PC-3 (cell line): ENCODE data around the gene TMPRSS11F. TPM values are rescaled to one million over a fixed set of nuclear protein-coding genes. Genes with fewer than 3 reads are reported as not detected.

Experiments used
- ATAC-seq: fragments of 200-7000 bp; cut with Tn5 transposase; 2 replicates; pipeline ENCODE4 v1.9.1; 2020; ENCODE audit warnings: mild to moderate bottlenecking, moderate library complexity
- BruUV-seq: library from RNA; stranded (reverse); fragments of 400-500 nt; replicated peaks from 2 replicates; lab custom pipeline; 2021; lab: Mats Ljungman, UMichigan
- CTCF ChIA-PET: fragments of 300-600 bp; sonication (Branson Sonifier 250); formaldehyde crosslinking; loops from one replicate; lab custom pipeline; 2022; ENCODE audit warnings: antibody characterized with exemption; lab: Charles Lee
- POLR2A ChIA-PET: fragments of 300-600 bp; sonication (Branson Sonifier 250); formaldehyde crosslinking; loops from one replicate; lab custom pipeline; 2022; ENCODE audit warnings: antibody characterized with exemption; ENCODE audit not compliant: unreplicated experiment; lab: Charles Lee
- DNase-seq: peaks from one replicate; pipeline ENCODE4 v3.0.0-alpha.2; 2015
- H2AFZ ChIP-seq: fragments of 300-600 bp; sonication (generic); 2 replicates; pipeline ENCODE4 v1.6.0; 2016; ENCODE audit warnings: antibody characterized with exemption, low read length
- H3F3A ChIP-seq: fragments of 300-600 bp; sonication (generic); one replicate; pipeline ENCODE4 v1.6.0; 2017; ENCODE audit warnings: antibody characterized with exemption, low read length, control low read depth, mild to moderate bottlenecking; ENCODE audit not compliant: unreplicated experiment
- H3K27ac ChIP-seq: fragments of 300-600 bp; sonication (generic); 2 replicates; pipeline ENCODE4 v1.5.1; 2016; ENCODE audit warnings: mild to moderate bottlenecking, low read length
- H3K27me3 ChIP-seq: fragments of 300-600 bp; sonication (generic); 2 replicates; pipeline ENCODE4 v1.6.1; 2016; ENCODE audit warnings: low read length, mixed read lengths
- H3K36me3 ChIP-seq: fragments of 300-600 bp; sonication (generic); 2 replicates; pipeline ENCODE4 v1.6.1; 2016; ENCODE audit warnings: low read depth, mixed run types, low read length, mixed read lengths
- H3K4me1 ChIP-seq: fragments of 300-600 bp; sonication (generic); 2 replicates; pipeline ENCODE4 v1.5.1; 2016; ENCODE audit warnings: low read length; ENCODE audit not compliant: insufficient read depth
- H3K4me2 ChIP-seq: fragments of 300-600 bp; sonication (generic); 2 replicates; pipeline ENCODE4 v1.6.0; 2016; ENCODE audit warnings: low read length
- H3K4me3 ChIP-seq: fragments of 300-600 bp; sonication (generic); 2 replicates; pipeline ENCODE4 v1.5.1; 2016; ENCODE audit warnings: mild to moderate bottlenecking, low read length, mixed read lengths
- H3K79me2 ChIP-seq: fragments of 300-600 bp; sonication (generic); 2 replicates; pipeline ENCODE4 v1.6.1; 2017; ENCODE audit warnings: low read length, mixed read lengths
- H3K9ac ChIP-seq: fragments of 300-600 bp; sonication (generic); 2 replicates; pipeline ENCODE4 v1.6.0; 2016; ENCODE audit warnings: mild to moderate bottlenecking, low read length
- H3K9me2 ChIP-seq: fragments of 300-600 bp; sonication (generic); replicated peaks from 2 replicates; pipeline ENCODE4 v1.6.1; 2016; ENCODE audit warnings: mixed run types, low read length, mixed read lengths
- H3K9me3 ChIP-seq: fragments of 300-600 bp; sonication (generic); 2 replicates; pipeline ENCODE4 v1.6.1; 2016; ENCODE audit warnings: low read length, mixed read lengths
- H4K20me1 ChIP-seq: fragments of 300-600 bp; sonication (generic); 2 replicates; pipeline ENCODE4 v1.6.1; 2016; ENCODE audit warnings: low read length, mixed read lengths
- CTCF ChIP-seq: fragments of 300-600 bp; sonication (generic); conservative IDR thresholded peaks from 2 replicates; pipeline ENCODE4 v1.5.1; 2017; ENCODE audit warnings: antibody characterized with exemption, low read depth, mild to moderate bottlenecking, low read length
- EZH2 ChIP-seq: fragments of 300-600 bp; sonication (generic); IDR thresholded peaks from one replicate; pipeline ENCODE4 v1.6.1; 2017; ENCODE audit warnings: antibody characterized with exemption, mild to moderate bottlenecking, low read length; ENCODE audit not compliant: unreplicated experiment
- EZH2phosphoT487 ChIP-seq: fragments of 300-600 bp; sonication (generic); IDR thresholded peaks from 2 replicates; pipeline ENCODE4 v1.6.1; 2018; ENCODE audit warnings: mild to moderate bottlenecking, antibody characterized with exemption, low read length, borderline replicate concordance
- intact Hi-C: fragments of 100-400 bp; cut with micrococcal nuclease; formaldehyde crosslinking; loops from 2 replicates; pipeline ENCODE4 v1.9.0; 2023
- total RNA-seq: library from RNA; depleted of rRNA; stranded (reverse); fragments of >200 nt; gene quantifications from 2 replicates; pipeline ENCODE4 v1.2.3, GENCODE V29; 2014

Gene TMPRSS11F
- total RNA-seq, 1 experiment from 2014 or later = not detected

- intact Hi-C loops = no loop called here
- Histone ChIP-seq H2AFZ (no peak overlapping the region), H3K9me3 (no peaks in the 10 kb centered on the region), H3K4me2 (no peak overlapping the region), H3K4me1 (no peaks in the 10 kb centered on the region), H3K36me3 (no peaks in the 10 kb centered on the region), H3K9me2 (no peaks in the 10 kb centered on the region), H4K20me1 (no peaks in the 10 kb centered on the region), H3K9ac (no peak overlapping the region), H3F3A (no peaks in the 10 kb centered on the region), H3K4me3 (no peak overlapping the region), H3K79me2 (no peaks in the 10 kb centered on the region), H3K27ac (no peak overlapping the region), H3K27me3 (peaks cover 50% of the 10 kb centered on the region)
- no peak for DNase-seq
- BruUV-seq = no TSS peak
- TF ChIP-seq CTCF (no peak), EZH2 (no peak), EZH2phosphoT487 (no peak)
- no peak for ATAC-seq
- ChIA-PET CTCF (no interaction called here), POLR2A (no interaction called here)
Observed at GRCh38 chr4:68167166-68167565, 37.5 kb upstream of the TMPRSS11F start.

- no TSS peak for BruUV-seq
- TF ChIP-seq EZH2 (no peak), CTCF (no peak), EZH2phosphoT487 (no peak)
- DNase-seq (no peak), ATAC-seq (no peak)
- Histone ChIP-seq H3K9me2 (no peaks in the 10 kb centered on the region), H3K27ac (no peak overlapping the region), H3K4me2 (no peak overlapping the region), H2AFZ (no peak overlapping the region), H3K27me3 (peaks cover 36% of the 10 kb centered on the region), H4K20me1 (no peaks in the 10 kb centered on the region), H3K9ac (no peak overlapping the region), H3K4me1 (no peaks in the 10 kb centered on the region), H3K9me3 (no peaks in the 10 kb centered on the region), H3K79me2 (no peaks in the 10 kb centered on the region), H3F3A (no peaks in the 10 kb centered on the region), H3K36me3 (no peaks in the 10 kb centered on the region), H3K4me3 (no peak overlapping the region)
- CTCF ChIA-PET = no interaction called here
- POLR2A ChIA-PET = no interaction called here
- intact Hi-C loops = no loop called here
Observed at GRCh38 chr4:68163754-68164153, 34.1 kb upstream of the TMPRSS11F start.

GRCh38 chr4:68162196-68162595 is 32.5 kb upstream of the TMPRSS11F start:
- Histone ChIP-seq H3K4me1 (no peaks in the 10 kb centered on the region), H3K27me3 (peaks cover 21% of the 10 kb centered on the region; the same call in 1 of the 2 replicates), H3K79me2 (no peaks in the 10 kb centered on the region), H3K9me2 (no peaks in the 10 kb centered on the region), H2AFZ (no peak overlapping the region), H3F3A (no peaks in the 10 kb centered on the region), H3K4me3 (no peak overlapping the region), H3K4me2 (no peak overlapping the region), H3K27ac (no peak overlapping the region), H4K20me1 (no peaks in the 10 kb centered on the region), H3K9me3 (no peaks in the 10 kb centered on the region), H3K9ac (no peak overlapping the region), H3K36me3 (no peaks in the 10 kb centered on the region)
- ChIA-PET POLR2A (no interaction called here), CTCF (no interaction called here)
- no peak for ATAC-seq
- intact Hi-C loops = no loop called here
- no TSS peak for BruUV-seq
- no peak for DNase-seq
- TF ChIP-seq CTCF (no peak), EZH2 (no peak), EZH2phosphoT487 (no peak)
